Measurements from ENCODE around the gene SPINT2.
"Not testable (repeated sequence)": the region's sequence is repeated elsewhere in the genome, so short reads cannot be mapped to it uniquely, and the experiment has no call there.

SPINT2 gene

GRCh38 chr19:38250821-38251563 is 13.4 kb upstream of the SPINT2 start:
- Mint-ChIP-seq H3K4me1 (peaks cover 5% of the 10 kb centered on the region), H3K4me3 (no peak overlapping the region), H3K9me3 (no peaks in the 10 kb centered on the region), H3K36me3 (no peaks in the 10 kb centered on the region), H3K27ac (no peak overlapping the region), H3K27me3 (peaks cover 40% of the 10 kb centered on the region)
- CTCF ChIA-PET = interaction anchor here (2.0 to 3.1 kb wide), 2 partner anchors 8 to 84 kb away, joined by 4 to 8 read pairs; partner anchors contain the start of gene CATSPERG
- DNase-seq = no peak

DNA sequence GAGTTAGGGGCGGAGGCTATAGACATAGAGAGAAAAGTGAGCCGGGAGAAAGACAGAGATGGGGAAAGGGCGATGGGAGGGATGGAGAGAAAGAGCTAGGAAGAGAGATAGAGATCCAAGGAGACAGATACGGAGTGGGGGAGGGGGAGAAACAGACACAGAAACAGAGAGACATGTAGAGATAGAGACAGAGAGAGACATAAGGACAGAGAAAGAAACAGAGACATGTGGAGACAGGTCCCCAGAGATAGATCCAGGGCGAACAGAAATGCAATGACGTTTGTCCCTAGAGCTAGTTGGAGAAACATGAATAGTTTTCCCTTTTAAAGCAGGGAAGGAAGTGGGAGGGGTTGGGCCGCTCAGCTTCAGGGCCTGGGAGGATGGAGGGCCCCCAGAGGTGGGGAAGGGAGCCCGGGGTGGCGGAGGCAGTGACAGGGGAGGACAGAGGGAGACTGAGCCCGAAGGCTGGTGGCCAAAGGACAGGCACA is 12.8 kb upstream of the SPINT2 start:
- H3K27ac Mint-ChIP-seq = no peak overlapping the region
- no peaks in the 10 kb centered on the region for H3K9me3 Mint-ChIP-seq
- no peak for DNase-seq
- H3K4me3 Mint-ChIP-seq = no peak overlapping the region
- peaks cover 6% of the 10 kb centered on the region for H3K4me1 Mint-ChIP-seq
- CTCF ChIA-PET = interaction anchor here (2.0 to 3.1 kb wide), 2 partner anchors 8 to 84 kb away, joined by 4 to 8 read pairs; partner anchors contain the start of gene CATSPERG
- H3K36me3 Mint-ChIP-seq = no peaks in the 10 kb centered on the region
- peaks cover 46% of the 10 kb centered on the region for H3K27me3 Mint-ChIP-seq

GRCh38 chr19:38252385-38252784 is 12.0 kb upstream of the SPINT2 start:
- Mint-ChIP-seq H3K36me3 (no peaks in the 10 kb centered on the region), H3K9me3 (no peaks in the 10 kb centered on the region), H3K4me1 (peaks cover 8% of the 10 kb centered on the region), H3K4me3 (no peak overlapping the region), H3K27ac (no peak overlapping the region), H3K27me3 (peaks cover 52% of the 10 kb centered on the region)
- DNase-seq = no peak
- CTCF ChIA-PET = interaction anchor here (3.1 kb wide), 1 partner anchor 9 kb away, joined by 8 read pairs; no protein-coding TSS in a partner anchor

DNA sequence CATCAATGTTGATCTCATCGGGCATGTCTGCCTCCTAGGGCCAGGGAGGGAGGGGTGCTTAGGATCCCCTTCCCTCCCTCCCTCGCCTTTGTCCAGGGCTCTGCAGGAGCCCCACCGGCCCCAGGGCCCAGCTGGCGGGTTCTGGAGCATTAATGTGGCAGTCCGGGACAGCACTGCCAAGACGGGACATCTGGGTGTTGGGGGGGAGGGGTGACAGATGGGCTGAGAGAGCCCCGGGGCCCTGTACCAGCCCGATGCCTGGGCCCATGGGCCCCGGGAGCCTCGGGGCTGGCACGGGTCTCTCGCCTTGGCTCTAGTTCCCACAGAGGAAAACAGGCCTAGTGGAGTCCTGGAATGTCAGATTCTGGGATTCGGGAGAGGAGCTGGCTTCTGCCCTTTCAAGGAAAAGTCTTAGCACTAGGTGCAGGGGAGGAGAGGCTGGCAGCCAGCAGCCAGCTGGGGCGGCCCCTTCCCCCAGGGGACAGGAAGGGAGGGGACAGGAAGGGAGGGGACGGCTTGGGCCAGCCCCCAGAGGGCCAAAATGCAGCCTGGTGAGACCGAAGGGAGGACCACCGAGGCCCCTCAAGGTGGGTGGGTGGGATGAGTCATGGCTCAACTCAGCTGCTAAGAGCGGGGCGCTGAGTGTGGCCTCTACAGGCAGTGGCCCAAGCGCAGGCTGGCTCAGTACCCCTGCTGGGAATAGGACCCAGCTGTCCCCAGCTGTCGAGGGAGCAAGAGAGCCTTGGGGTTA is 11.3 kb upstream of the SPINT2 start:
- H3K9me3 Mint-ChIP-seq = no peaks in the 10 kb centered on the region
- peaks cover 56% of the 10 kb centered on the region for H3K27me3 Mint-ChIP-seq
- no peak for DNase-seq
- H3K4me3 Mint-ChIP-seq = no peak overlapping the region
- no peak overlapping the region for H3K27ac Mint-ChIP-seq
- CTCF ChIA-PET = interaction anchor here (3.1 kb wide), 1 partner anchor 10 kb away, joined by 8 read pairs; no protein-coding TSS in a partner anchor
- peaks cover 8% of the 10 kb centered on the region for H3K4me1 Mint-ChIP-seq
- no peaks in the 10 kb centered on the region for H3K36me3 Mint-ChIP-seq

DNA sequence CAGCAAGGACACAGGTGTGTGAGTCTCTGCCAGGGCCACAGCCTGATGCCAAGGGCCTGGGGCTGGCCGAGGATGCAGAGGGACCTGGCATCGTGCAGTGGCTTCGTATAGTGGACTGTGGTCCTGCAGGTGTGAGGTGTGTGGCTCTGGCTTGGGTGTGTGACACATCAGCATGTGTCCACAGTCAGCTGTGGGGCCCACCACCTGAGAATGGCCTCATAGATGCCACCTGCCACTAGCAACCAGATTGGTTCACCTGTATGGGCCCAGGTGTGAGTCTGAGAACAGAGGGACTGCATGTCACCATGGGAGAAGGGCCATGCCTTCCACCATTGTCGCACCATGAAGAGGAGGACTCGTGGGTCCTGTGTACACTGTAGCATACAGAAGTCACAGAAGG is 10.6 kb upstream of the SPINT2 start:
- CTCF ChIA-PET = interaction anchor here (3.1 kb wide), 1 partner anchor 10 kb away, joined by 8 read pairs; no protein-coding TSS in a partner anchor
- no peak overlapping the region for H3K4me3 Mint-ChIP-seq
- H3K27ac Mint-ChIP-seq = no peak overlapping the region
- H3K27me3 Mint-ChIP-seq = peaks cover 59% of the 10 kb centered on the region
- no peaks in the 10 kb centered on the region for H3K9me3 Mint-ChIP-seq
- peaks cover 8% of the 10 kb centered on the region for H3K4me1 Mint-ChIP-seq
- no peaks in the 10 kb centered on the region for H3K36me3 Mint-ChIP-seq
- DNase-seq = no peak

DNA sequence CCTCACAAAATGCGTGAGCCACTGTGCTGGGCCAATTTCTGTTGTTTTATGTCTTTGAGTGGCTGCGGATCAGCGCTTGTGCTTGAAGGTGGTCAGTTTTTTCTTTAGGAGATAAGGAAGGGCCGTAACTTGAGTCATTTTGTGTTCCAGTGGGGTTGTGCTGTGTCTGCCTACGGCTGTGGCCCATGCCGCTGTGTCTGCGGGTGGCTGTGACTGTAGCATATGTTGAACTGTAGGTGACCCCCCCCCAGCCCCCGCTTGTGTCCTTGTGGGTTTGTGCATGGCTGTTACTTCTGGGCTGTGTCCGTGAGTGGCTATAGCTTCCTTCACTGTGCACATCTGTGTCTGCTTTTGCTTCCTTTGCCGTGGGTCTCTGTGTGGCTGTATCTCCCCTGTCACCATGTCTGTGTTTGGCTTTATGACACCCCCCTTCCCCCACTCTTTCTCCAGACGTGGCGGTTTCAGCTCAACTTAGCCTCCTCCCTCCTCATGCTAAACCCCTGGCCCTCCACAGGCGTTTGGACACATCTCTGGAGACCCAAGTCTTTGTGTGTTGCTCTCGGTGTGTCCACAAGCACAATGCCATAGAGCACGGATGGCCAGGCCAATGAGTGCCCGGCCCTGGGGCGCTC is 8.9 kb upstream of the SPINT2 start:
- Mint-ChIP-seq H3K9me3 (no peaks in the 10 kb centered on the region), H3K27ac (no peak overlapping the region), H3K36me3 (no peaks in the 10 kb centered on the region), H3K4me1 (peaks cover 8% of the 10 kb centered on the region), H3K4me3 (no peak overlapping the region), H3K27me3 (peaks cover 62% of the 10 kb centered on the region)
- no peak for DNase-seq
- CTCF ChIA-PET = interaction anchor here (0.9 to 1.6 kb wide), 4 partner anchors 11 to 1283 kb away, joined by 3 to 6 read pairs (median 4); no protein-coding TSS in a partner anchor

- DNase-seq, H3K4me3 Mint-ChIP-seq, H3K27ac Mint-ChIP-seq, H3K9me3 Mint-ChIP-seq, H3K36me3 Mint-ChIP-seq, CTCF ChIA-PET: not testable (repeated sequence)
- H3K27me3 Mint-ChIP-seq = peaks cover 39% of the 10 kb centered on the region
- peaks cover 24% of the 10 kb centered on the region for H3K4me1 Mint-ChIP-seq
Measured at GRCh38 chr19:38261942-38262341, 2.4 kb upstream of the SPINT2 start.

- no peaks in the 10 kb centered on the region for H3K9me3 Mint-ChIP-seq
- no peak overlapping the region for H3K4me3 Mint-ChIP-seq
- CTCF ChIA-PET = no interaction called here
- H3K36me3 Mint-ChIP-seq = no peaks in the 10 kb centered on the region
- peaks cover 37% of the 10 kb centered on the region for H3K27me3 Mint-ChIP-seq
- no peak overlapping the region for H3K27ac Mint-ChIP-seq
- H3K4me1 Mint-ChIP-seq = peaks cover 24% of the 10 kb centered on the region
- DNase-seq = no peak
Measured at GRCh38 chr19:38262585-38263268, 1.6 kb upstream of the SPINT2 start.

- Mint-ChIP-seq H3K27ac (peak overlapping the region; percentile 77), H3K4me1 (peaks cover 24% of the 10 kb centered on the region), H3K4me3 (peak overlapping the region; percentile 68), H3K9me3 (no peaks in the 10 kb centered on the region), H3K36me3 (no peaks in the 10 kb centered on the region), H3K27me3 (peaks cover 30% of the 10 kb centered on the region)
- CTCF ChIA-PET = interaction anchor here (1.0 kb wide), 1 partner anchor 356 kb away, joined by 3 read pairs; the partner anchor contains the start of gene SIPA1L3
- DNase-seq = peak; percentile 80
Measured at GRCh38 chr19:38263689-38264485, 486 bp upstream of the SPINT2 start.

DNA sequence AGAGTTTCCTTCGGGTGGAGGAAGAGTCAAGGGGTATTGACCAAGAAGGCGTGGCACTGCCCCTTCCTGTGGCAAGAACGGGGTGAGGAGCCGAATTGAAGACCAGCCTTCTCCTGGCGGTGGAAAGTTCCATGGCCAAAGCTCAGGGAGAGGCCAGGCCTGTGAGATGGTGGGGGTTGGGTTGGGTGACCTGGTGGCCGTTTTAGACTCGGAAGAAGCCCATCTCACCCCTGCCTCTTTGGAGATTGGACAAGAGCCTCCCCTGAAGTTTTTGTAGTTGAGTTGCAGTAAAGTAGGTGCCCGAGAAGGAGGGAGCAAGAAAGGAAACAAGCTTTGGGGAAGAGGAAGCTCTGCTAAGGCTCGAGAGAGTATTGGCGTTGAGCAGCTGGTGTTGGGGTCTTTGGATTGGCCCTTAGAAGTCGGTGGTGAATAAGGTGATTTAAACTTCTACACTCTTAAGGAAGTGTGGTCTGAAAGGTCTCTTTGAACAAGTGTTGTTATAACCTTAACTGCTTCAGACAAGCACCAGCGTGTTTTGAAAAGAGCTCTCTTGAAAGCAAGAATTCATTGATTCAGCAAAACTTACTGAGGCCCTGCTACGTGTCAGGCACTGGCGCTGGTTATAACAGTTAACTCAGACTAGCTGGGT is 964 bp downstream of the SPINT2 start:
- peaks cover 27% of the 10 kb centered on the region for H3K27me3 Mint-ChIP-seq
- H3K4me1 Mint-ChIP-seq = peaks cover 24% of the 10 kb centered on the region
- no peaks in the 10 kb centered on the region for H3K36me3 Mint-ChIP-seq
- CTCF ChIA-PET = interaction anchor here (0.6 to 1.7 kb wide), 3 partner anchors 55 to 369 kb away, joined by 3 to 7 read pairs (median 3); no protein-coding TSS in a partner anchor
- no peaks in the 10 kb centered on the region for H3K9me3 Mint-ChIP-seq
- H3K27ac Mint-ChIP-seq = peak overlapping the region; percentile 80
- H3K4me3 Mint-ChIP-seq = peak overlapping the region; percentile 73
- no peak for DNase-seq

- CTCF ChIA-PET = interaction anchor here (1.4 to 1.7 kb wide), 2 partner anchors 363 to 369 kb away, joined by 3 to 7 read pairs; no protein-coding TSS in a partner anchor
Measured at GRCh38 chr19:38265921-38266429, 1.6 kb downstream of the SPINT2 start.

DNA sequence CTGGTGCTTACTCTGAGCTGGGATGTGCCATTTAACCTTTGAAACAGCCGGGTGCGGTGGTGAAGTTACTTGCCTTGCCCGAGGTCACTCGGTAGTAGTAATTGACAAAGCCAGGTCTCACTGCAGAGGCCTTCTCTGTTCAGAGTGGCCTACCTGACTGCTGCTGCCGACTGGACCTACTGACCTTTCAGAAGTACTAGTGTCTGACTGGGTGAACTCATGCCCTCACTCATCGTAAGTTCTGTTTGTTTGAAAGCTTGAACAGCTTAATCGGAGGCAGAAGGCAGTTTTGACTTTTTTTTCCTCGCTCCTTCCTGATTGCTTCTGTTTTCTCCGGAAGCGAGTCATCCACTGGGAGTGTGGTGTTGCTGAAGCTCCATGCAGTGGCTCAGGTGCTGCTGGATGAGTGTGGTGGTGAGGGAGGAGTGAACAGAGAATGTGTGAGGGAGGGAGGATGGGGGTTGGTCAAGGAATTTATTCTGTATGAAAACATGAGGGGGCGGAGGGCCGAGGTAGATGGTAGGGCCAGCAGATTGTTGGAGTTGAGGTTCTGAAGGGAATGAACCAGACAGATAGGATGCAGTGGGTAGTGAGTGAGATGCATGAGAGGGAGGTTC is 2.7 kb downstream of the SPINT2 start:
- Mint-ChIP-seq H3K4me1 (peaks cover 24% of the 10 kb centered on the region), H3K27ac (no peak overlapping the region)

More at GRCh38 chr19:38265921-38266429, 1.6 kb downstream of the SPINT2 start:
- Mint-ChIP-seq H3K4me3 (no peak overlapping the region), H3K4me1 (peaks cover 24% of the 10 kb centered on the region), H3K27ac (no peak overlapping the region), H3K36me3 (no peaks in the 10 kb centered on the region), H3K27me3 (peaks cover 27% of the 10 kb centered on the region), H3K9me3 (no peaks in the 10 kb centered on the region)
- DNase-seq = no peak

More for the DNA sequence above, 2.7 kb downstream of the SPINT2 start:
- H3K4me3 Mint-ChIP-seq = no peak overlapping the region
- no peaks in the 10 kb centered on the region for H3K36me3 Mint-ChIP-seq
- no peaks in the 10 kb centered on the region for H3K9me3 Mint-ChIP-seq
- CTCF ChIA-PET = no interaction called here
- peaks cover 27% of the 10 kb centered on the region for H3K27me3 Mint-ChIP-seq
- no peak for DNase-seq
